K562 (cell line): ENCODE data around the gene GANAB.

ENCODE experiments used
- CTCF ChIP-seq, 3 experiments: IDR thresholded peaks in 2 of 3; conservative IDR thresholded peaks in 1 of 3; 2 replicates each; pipeline ENCODE4 v1.5.1; 2011 to 2012; ENCODE audit warnings: low read length in 3 of 3, mild to moderate bottlenecking in 3 of 3, control low read depth in 2 of 3, improper control_type of control experiment in 1 of 3, inconsistent platforms in 1 of 3, low read depth in 1 of 3, mixed read lengths in 1 of 3, moderate library complexity in 1 of 3; ENCODE audit not compliant: insufficient read depth in 2 of 3
- EHMT2 ChIP-seq: fragments of 450-650 bp; IDR thresholded peaks from 2 replicates; pipeline ENCODE4 v1.6.1; 2018; ENCODE audit warnings: antibody characterized with exemption
- KDM5B ChIP-seq: fragments of 200-600 bp; sonication (generic); IDR thresholded peaks from 2 replicates; pipeline ENCODE4 v1.6.1; 2012; ENCODE audit warnings: low read depth, mild to moderate bottlenecking, moderate library complexity, low read length, control low read depth, inconsistent platforms; ENCODE audit not compliant: insufficient replicate concordance
- MTA3 ChIP-seq: fragments of 450-650 bp; formaldehyde crosslinking; IDR thresholded peaks from 2 replicates; pipeline ENCODE4 v1.6.1; 2017; ENCODE audit warnings: mild to moderate bottlenecking, borderline replicate concordance
- NCOA2 ChIP-seq, 2 experiments: fragments of 450-650 bp; IDR thresholded peaks; 2 replicates each; pipeline ENCODE4 v1.6.1; 2018; ENCODE audit warnings: mild to moderate bottlenecking in 2 of 2, moderate library complexity in 1 of 2; ENCODE audit not compliant: partially characterized antibody in 2 of 2
- NFATC3 ChIP-seq: fragments of 450-650 bp; IDR thresholded peaks from 2 replicates; pipeline ENCODE4 v1.6.1; 2017; ENCODE audit warnings: mild to moderate bottlenecking
- RBM25 ChIP-seq: fragments of 200-400 bp; formaldehyde crosslinking; IDR thresholded peaks from 2 replicates; pipeline ENCODE4 v1.6.1; 2018; ENCODE audit warnings: low read length, low read depth, moderate library complexity; ENCODE audit not compliant: severe bottlenecking
- SRSF1 ChIP-seq: fragments of 200-400 bp; formaldehyde crosslinking; IDR thresholded peaks from 2 replicates; pipeline ENCODE4 v1.6.1; 2017; ENCODE audit warnings: mild to moderate bottlenecking, low read depth, low read length, moderate library complexity
- TAF1 ChIP-seq: IDR thresholded peaks from 2 replicates; pipeline ENCODE4 v1.6.1; 2011; ENCODE audit warnings: mild to moderate bottlenecking, low read length, moderate library complexity; ENCODE audit not compliant: insufficient read depth, control insufficient read depth, severe bottlenecking; ENCODE audit errors: extremely low read depth
- ZBTB1 ChIP-seq: sonication (generic); formaldehyde crosslinking; IDR thresholded peaks from 2 replicates; pipeline ENCODE4 v1.8.1; 2023; ENCODE audit warnings: missing genetic modification reagents, low read depth, mild to moderate bottlenecking, borderline replicate concordance
- ZNF174 ChIP-seq: fragments of 250-450 bp; sonication (Bioruptor Pico); IDR thresholded peaks from 2 replicates; pipeline ENCODE4 v1.4.0; 2020; ENCODE audit warnings: mild to moderate bottlenecking
- ZNF23 ChIP-seq: fragments of 250-450 bp; sonication (Bioruptor Pico); IDR thresholded peaks from 2 replicates; pipeline ENCODE4 v1.4.0; 2020; ENCODE audit warnings: mild to moderate bottlenecking
- TF ChIP-seq, protein P1 (sequence below): IDR thresholded peaks from 2 replicates; pipeline ENCODE4 v1.6.1; 2011; ENCODE audit warnings: borderline replicate concordance, low read depth, mild to moderate bottlenecking, moderate library complexity, low read length; ENCODE audit not compliant: insufficient read depth, poor library complexity, severe bottlenecking
- TF ChIP-seq, protein P2 (sequence below): sonication (generic); formaldehyde crosslinking; IDR thresholded peaks from 2 replicates; pipeline ENCODE4 v1.8.0; 2022; ENCODE audit warnings: missing genetic modification reagents, mild to moderate bottlenecking, borderline replicate concordance

- TF ChIP-seq SRSF1 (no peak), ZBTB1 (CRISPR knock-in tag) (no peak), CTCF (IDR thresholded peaks at IDR 0.05 in 2 of 3, conservative IDR thresholded peaks at IDR 0.05 in 1 of 3; ENCODE audit: insufficient read depth in 2 of 3, low read depth in 1 of 3, low read length in 3 of 3) (no peak), EHMT2 (no peak), NCOA2 (IDR thresholded peaks at IDR 0.05; ENCODE audit: partially characterized antibody in 2 of 2) (no peak), RBM25 (no peak), ZNF174 (CRISPR knock-in tag) (no peak), KDM5B (no peak), MTA3 (no peak), NFATC3 (no peak), TAF1 (no peak), ZNF23 (CRISPR knock-in tag) (no peak)
- TF ChIP-seq, protein P1, sequence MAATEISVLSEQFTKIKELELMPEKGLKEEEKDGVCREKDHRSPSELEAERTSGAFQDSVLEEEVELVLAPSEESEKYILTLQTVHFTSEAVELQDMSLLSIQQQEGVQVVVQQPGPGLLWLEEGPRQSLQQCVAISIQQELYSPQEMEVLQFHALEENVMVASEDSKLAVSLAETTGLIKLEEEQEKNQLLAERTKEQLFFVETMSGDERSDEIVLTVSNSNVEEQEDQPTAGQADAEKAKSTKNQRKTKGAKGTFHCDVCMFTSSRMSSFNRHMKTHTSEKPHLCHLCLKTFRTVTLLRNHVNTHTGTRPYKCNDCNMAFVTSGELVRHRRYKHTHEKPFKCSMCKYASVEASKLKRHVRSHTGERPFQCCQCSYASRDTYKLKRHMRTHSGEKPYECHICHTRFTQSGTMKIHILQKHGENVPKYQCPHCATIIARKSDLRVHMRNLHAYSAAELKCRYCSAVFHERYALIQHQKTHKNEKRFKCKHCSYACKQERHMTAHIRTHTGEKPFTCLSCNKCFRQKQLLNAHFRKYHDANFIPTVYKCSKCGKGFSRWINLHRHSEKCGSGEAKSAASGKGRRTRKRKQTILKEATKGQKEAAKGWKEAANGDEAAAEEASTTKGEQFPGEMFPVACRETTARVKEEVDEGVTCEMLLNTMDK: no peak
- TF ChIP-seq, protein P2, sequence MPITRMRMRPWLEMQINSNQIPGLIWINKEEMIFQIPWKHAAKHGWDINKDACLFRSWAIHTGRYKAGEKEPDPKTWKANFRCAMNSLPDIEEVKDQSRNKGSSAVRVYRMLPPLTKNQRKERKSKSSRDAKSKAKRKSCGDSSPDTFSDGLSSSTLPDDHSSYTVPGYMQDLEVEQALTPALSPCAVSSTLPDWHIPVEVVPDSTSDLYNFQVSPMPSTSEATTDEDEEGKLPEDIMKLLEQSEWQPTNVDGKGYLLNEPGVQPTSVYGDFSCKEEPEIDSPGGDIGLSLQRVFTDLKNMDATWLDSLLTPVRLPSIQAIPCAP (CRISPR knock-in tag): no peak
These were observed 42.1 kb upstream of the GANAB start for GRCh38 chr11:62688491-62688890.
